ENCODE results near the gene PER2. TPM values are rescaled to one million over a fixed set of nuclear protein-coding genes. Genes with fewer than 3 reads are reported as not detected.

The PER2 gene
- total RNA-seq, 2 donors from 2014 or later, result 6.2 to 23.7 TPM

DNA sequence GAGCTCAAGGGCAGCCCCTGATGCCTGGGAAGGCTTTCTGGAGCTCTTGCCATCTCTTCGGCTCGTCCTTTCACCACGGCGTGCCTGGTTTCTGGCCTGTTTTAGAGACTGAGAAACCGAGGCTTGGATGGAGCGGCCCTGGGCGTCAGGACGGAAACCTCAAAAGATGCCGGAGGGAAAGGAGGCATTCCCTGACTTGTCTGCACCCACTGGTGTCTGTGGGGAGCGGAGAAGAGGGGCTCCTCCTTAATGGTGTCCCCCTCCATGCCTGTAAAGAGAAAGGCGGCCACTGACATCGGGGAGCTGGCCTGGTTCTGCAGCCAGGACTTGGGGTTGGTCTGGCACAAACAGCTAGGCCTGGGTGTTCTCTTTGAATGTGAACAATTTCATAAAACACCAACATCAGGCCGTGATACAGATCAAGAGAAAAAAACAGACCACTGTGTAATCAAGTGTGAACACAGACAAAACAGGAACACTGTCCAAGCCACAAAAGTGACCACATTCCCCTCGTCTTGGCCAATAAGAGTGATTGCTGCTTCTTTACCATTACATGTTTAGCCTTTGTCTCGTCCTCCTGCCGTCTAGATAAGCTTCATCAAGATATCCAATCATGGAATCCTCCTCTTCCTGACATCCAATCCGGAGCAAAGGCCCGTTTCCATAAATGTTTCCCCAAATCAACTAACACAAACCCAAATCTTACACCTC lies 84.3 kb downstream of the PER2 start:
- Mint-ChIP-seq H3K9me3 (no peaks in the 10 kb centered on the region), H3K27me3 (no peaks in the 10 kb centered on the region), H3K4me1 (peaks cover 15% of the 10 kb centered on the region), H3K36me3 (ENCODE audit: low read depth) (peaks cover 23% of the 10 kb centered on the region), H3K4me3 (peak overlapping the region; percentile 68), H3K27ac (peak overlapping the region; percentile 18)
- peak; percentile 20 for ATAC-seq (replicated peaks)

DNA sequence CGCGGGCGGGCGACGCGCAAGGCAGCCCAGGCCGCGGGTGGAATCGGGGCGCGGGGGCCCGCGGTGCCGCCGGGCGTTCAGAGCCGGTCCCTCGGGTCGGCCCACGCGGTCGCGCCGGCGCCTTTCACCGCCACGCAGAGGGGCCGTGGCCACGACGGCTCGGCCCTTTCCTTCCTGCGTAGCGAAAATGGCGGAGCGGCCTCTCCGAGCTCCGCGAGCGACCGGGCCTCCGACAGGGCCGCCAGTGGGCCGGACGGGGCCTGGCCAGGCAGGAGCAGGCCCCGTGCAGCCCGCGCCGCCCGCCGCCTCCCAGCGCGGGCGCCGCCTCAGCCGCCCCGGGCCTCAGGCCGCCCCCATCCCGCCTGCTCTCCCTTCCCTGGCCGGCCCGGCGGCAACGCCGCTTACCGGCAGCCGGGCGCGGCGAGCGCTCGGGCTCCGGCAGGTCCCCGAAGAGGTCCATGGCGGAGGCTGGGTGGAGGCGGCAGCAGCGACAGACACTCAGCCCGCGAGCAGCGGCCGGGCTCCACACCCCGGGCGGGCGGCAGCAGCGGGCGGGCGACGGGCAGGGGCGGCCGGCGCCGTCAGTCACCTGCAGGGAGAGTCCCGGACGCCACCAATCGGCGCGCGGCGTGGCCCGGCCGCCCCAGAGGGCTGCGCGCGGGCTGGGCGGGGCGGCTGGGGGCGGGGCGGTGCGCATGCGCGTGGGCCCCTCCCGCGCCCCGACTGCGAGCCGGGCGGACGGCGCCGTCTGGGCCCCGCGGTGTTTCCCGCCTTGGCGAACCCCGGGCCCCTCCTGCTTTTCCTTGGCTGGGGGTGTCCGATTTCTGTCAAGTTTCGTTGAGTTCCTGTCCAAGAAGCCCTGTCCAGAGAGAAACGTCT lies 85.1 kb downstream of the PER2 start, which contains the start of gene ILKAP:
TSS of gene ILKAP (minus strand) at position 602 of the 879 bp plus-strand sequence. CDS start at position 460, 142 bp downstream.
- Mint-ChIP-seq H3K27ac (peak within 1 kb of the TSS; percentile 93), H3K4me1 (peaks cover 19% of the 10 kb centered on the region), H3K4me3 (peak within 1 kb of the TSS; percentile 91), H3K27me3 (no peaks in the 10 kb centered on the region), H3K36me3 (ENCODE audit: low read depth) (peaks cover 23% of the 10 kb centered on the region), H3K9me3 (no peaks in the 10 kb centered on the region)
- ATAC-seq (replicated peaks), result peak; percentile 98

DNA sequence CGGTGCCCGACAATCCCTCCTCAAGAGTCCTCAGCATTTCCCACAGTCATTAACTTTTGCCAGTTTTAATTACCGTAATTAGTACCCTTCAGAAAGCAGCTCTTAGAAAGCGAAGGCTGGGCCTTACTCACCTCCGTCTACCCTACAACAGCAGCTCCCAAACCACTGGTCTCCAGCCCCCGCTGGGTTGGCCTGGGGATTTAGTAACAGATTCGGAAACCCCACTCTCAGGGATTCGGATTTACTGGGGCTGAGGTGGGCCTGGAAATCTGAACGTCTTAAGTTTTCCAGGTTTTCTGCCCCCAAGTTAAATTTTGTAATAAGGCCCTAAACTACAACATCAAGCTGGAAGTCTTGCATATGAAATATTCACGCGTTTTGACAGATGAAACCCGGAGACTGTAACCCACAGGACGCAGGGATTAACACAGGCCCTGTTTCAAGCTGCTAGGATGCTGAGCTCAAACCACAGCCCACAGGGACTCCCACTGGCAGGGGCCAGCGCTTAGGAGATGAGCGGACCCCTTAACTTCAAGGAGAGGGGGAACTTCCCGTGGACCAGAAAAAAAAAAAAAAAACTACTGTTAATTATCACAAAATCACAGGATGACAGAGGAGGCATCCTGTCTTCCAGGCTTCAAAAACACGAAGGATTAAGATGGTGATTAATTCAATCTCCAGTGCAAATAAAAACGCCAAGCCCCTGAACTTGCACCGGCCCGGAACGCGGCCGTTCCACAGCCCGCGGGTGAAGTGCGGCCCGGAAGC lies 85.9 kb downstream of the PER2 start:
- peaks cover 22% of the 10 kb centered on the region for H3K4me1 Mint-ChIP-seq
- no peaks in the 10 kb centered on the region for H3K9me3 Mint-ChIP-seq
- peaks cover 23% of the 10 kb centered on the region for H3K36me3 Mint-ChIP-seq (ENCODE audit: low read depth)
- peak overlapping the region; percentile 93 for H3K27ac Mint-ChIP-seq
- no peak for ATAC-seq (replicated peaks)
- no peaks in the 10 kb centered on the region for H3K27me3 Mint-ChIP-seq
- H3K4me3 Mint-ChIP-seq, result peak overlapping the region; percentile 91

Other genes starting within 250 kb of the PER2 start
- gene SCLY, start 227.6 kb downstream of the PER2 start, total RNA-seq, result 10 to 100 TPM; 56.2 to 57.1 TPM
- 1 to 10 TPM in 1 of 2 donors, under 1 TPM in 1; 0.39 to 1.0 TPM for gene ESPNL, start 188.3 kb downstream of the PER2 start, total RNA-seq
- gene KLHL30, start 149.9 kb downstream of the PER2 start, total RNA-seq, result not detected
- gene ERFE, start 129.6 kb downstream of the PER2 start, total RNA-seq, result not detected
- gene ILKAP, start 84.9 kb downstream of the PER2 start, total RNA-seq, result 10 to 100 TPM; 33.6 to 53.6 TPM
- gene HES6, start 48.6 kb downstream of the PER2 start, total RNA-seq, result 1 to 10 TPM; 1.3 to 4.8 TPM
- gene TRAF3IP1, start 31.9 kb upstream of the PER2 start, total RNA-seq, result 1 to 10 TPM; 3.4 to 7.2 TPM
- 10 to 100 TPM; 34.0 to 35.3 TPM for gene ASB1, start 138.3 kb upstream of the PER2 start, total RNA-seq